ENCODE results near the gene METTL2A.
"Not testable (repeated sequence)": the region's sequence is repeated elsewhere in the genome, so short reads cannot be mapped to it uniquely, and the experiment has no call there.

The METTL2A gene, protein sequence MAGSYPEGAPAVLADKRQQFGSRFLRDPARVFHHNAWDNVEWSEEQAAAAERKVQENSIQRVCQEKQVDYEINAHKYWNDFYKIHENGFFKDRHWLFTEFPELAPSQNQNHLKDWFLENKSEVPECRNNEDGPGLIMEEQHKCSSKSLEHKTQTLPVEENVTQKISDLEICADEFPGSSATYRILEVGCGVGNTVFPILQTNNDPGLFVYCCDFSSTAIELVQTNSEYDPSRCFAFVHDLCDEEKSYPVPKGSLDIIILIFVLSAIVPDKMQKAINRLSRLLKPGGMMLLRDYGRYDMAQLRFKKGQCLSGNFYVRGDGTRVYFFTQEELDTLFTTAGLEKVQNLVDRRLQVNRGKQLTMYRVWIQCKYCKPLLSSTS

DNA sequence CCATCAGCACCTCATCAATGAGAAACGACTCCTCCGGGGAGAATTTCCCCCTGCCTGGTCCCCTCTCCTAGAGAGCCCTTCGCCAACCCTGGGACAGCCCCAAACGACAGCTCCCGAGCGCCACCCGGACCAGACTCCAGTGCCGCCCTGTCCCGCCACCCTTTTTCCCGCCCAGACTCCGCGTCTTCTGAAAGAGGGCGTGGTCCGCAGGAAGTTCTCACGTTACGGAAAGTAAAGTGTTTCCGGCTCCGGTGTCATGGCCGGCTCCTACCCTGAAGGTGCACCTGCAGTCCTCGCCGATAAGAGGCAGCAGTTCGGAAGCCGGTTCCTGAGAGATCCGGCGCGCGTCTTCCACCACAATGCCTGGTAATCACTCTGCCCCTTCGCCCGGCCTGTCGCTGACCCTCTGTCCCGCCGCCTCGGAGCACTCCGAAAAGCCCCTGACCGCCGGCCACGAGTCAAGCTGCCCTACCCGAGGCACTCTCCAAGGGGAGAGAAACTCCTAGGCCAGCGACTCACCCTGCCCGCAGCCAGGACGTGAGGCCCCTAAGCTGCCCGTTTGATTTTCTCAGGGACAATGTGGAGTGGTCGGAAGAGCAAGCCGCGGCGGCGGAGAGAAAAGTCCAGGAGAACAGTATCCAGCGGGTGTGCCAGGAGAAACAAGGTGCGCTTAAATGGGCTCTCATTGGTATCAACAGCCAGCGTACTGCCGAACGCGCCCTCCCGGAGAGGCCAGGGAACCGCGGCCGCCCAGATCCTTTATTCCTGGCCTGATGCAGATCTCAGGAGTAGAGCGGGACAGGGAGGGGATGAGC is at the start of gene METTL2A:
Gene METTL2A, plus strand, starts transcription at position 251 of the 815 bp plus-strand sequence. Its CDS starts 6 bp downstream, at position 257.
- not testable (repeated sequence) for H3K4me1 ChIP-seq (ENCODE audit: control insufficient read depth, insufficient read depth, low read length); H3K9me3 ChIP-seq (ENCODE audit: control insufficient read depth, low read length); H3K27me3 ChIP-seq (replicated peaks; ENCODE audit: control insufficient read depth, insufficient read depth, low read length)
- Histone ChIP-seq H3K36me3 (ENCODE audit: control insufficient read depth, insufficient read depth, low read length, severe bottlenecking) (peaks cover 11% of the 10 kb centered on the region), H3K4me3 (ENCODE audit: low read length) (peak within 1 kb of the TSS; percentile 90), H3K9ac (ENCODE audit: low read length) (peak within 1 kb of the TSS; percentile 82)
- DNase-seq (ENCODE audit: low read depth), result peak; percentile 93

DNA sequence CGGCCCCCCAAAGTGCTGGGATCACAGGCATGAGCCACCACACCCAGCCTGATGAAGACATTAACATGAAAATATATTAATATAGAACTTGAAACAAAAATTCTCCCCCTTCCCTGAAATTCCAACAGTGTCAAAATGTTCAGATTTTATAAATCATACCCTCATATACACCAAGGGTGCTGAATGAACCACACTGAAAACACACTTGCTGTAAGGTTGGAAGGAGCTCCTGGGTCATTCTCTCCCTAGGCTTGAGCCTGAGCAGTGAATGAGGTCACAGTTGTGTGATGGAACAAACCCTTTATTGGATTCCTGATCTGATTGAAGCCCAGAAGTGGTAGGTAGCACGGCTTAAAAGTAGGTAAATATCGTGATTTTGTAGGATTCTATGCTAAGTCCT is 43.4 kb upstream of the METTL2A start, which contains the start of gene EFCAB3:
Gene EFCAB3, plus strand, starts transcription at position 301 of the 400 bp plus-strand sequence. CDS start 2,427 bp downstream, outside the sequence.
- Histone ChIP-seq H3K9me3 (ENCODE audit: control insufficient read depth, low read length) (no peaks in the 10 kb centered on the region), H3K36me3 (ENCODE audit: control insufficient read depth, insufficient read depth, low read length, severe bottlenecking) (no peaks in the 10 kb centered on the region), H3K4me3 (ENCODE audit: low read length) (no peak within 1 kb of the TSS)

DNA sequence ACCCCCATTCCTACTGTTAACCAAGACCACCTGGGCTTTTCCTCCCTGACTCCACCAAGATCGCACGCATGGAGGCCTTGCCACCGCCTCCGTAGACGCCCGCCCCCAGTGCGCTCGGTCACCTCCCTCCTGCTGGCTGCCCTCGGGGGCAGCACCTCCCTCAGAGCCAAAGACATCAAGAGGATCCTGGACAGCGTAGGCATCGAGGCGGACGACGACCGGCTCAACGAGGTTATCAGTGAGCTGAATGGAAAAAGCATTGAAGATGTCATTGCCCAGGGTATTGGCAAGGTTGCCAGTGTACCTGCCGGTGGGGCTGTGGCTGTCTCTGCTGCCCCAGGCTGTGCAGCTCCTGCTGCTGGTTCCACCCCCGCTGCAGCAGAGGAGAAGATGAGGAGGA is 42.1 kb upstream of the METTL2A start:
- no peak overlapping the region for H3K9ac ChIP-seq (ENCODE audit: low read length)
- no peak overlapping the region for H3K4me3 ChIP-seq (ENCODE audit: low read length)
- no peaks in the 10 kb centered on the region for H3K9me3 ChIP-seq (ENCODE audit: control insufficient read depth, low read length)
- DNase-seq (ENCODE audit: low read depth), result no peak
- peaks cover 15% of the 10 kb centered on the region for H3K27me3 ChIP-seq (replicated peaks; ENCODE audit: control insufficient read depth, insufficient read depth, low read length)
- no peaks in the 10 kb centered on the region for H3K36me3 ChIP-seq (ENCODE audit: control insufficient read depth, insufficient read depth, low read length, severe bottlenecking)
- H3K4me1 ChIP-seq (ENCODE audit: control insufficient read depth, insufficient read depth, low read length), result no peaks in the 10 kb centered on the region

More for the DNA sequence above, 43.4 kb upstream of the METTL2A start, which contains the start of gene EFCAB3:
- Histone ChIP-seq H3K27me3 (replicated peaks; ENCODE audit: control insufficient read depth, insufficient read depth, low read length) (peaks cover 15% of the 10 kb centered on the region), H3K4me1 (ENCODE audit: control insufficient read depth, insufficient read depth, low read length) (no peaks in the 10 kb centered on the region), H3K9ac (ENCODE audit: low read length) (no peak within 1 kb of the TSS)
- no peak for DNase-seq (ENCODE audit: low read depth)

DNA sequence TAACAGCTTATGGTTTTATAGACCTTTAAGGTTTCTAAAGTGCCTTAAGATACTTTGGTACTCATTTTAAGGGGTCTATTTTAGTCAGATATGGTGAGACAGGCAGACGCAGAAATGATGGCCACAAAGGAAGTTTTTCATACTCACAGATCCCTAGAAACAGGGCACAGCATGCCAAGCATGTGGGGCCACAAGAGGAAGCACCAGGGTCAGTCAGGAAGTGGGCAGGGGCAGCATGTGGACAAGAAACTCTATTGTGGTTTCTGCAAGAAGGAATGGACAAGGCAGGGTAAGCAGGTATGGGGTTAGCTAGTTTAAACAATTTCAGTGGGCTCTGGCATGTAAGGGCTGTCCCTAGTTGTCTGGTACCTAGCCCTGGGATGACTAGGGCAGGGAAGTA is 34.8 kb upstream of the METTL2A start:
- no peak overlapping the region for H3K9ac ChIP-seq (ENCODE audit: low read length)
- H3K36me3 ChIP-seq (ENCODE audit: control insufficient read depth, insufficient read depth, low read length, severe bottlenecking), result no peaks in the 10 kb centered on the region
- H3K9me3 ChIP-seq (ENCODE audit: control insufficient read depth, low read length), result no peaks in the 10 kb centered on the region
- H3K27me3 ChIP-seq (replicated peaks; ENCODE audit: control insufficient read depth, insufficient read depth, low read length), result peaks cover 19% of the 10 kb centered on the region
- H3K4me1 ChIP-seq (ENCODE audit: control insufficient read depth, insufficient read depth, low read length), result no peaks in the 10 kb centered on the region
- no peak overlapping the region for H3K4me3 ChIP-seq (ENCODE audit: low read length)
- no peak for DNase-seq (ENCODE audit: low read depth)

DNA sequence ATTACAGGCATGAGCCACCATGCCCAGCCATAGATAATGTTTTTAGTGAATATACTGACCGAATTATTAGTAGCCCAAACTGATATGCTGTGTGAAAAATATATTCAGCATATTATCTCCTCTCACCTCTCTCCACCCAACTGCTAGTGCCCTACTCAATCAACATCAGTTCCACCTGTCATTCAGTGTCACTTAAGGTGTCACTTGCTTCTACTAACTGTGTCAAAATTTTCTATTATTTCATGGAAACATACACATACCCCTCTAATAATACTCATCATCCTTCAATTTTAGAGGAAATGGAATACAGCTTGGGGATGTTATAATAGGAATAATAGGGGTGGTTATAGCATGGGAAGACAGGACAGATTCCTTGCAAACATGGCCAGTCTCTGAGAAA is 30.8 kb upstream of the METTL2A start:
- Histone ChIP-seq H3K36me3 (ENCODE audit: control insufficient read depth, insufficient read depth, low read length, severe bottlenecking) (no peaks in the 10 kb centered on the region), H3K27me3 (replicated peaks; ENCODE audit: control insufficient read depth, insufficient read depth, low read length) (peaks cover 23% of the 10 kb centered on the region), H3K9me3 (ENCODE audit: control insufficient read depth, low read length) (no peaks in the 10 kb centered on the region), H3K4me3 (ENCODE audit: low read length) (no peak overlapping the region), H3K9ac (ENCODE audit: low read length) (no peak overlapping the region), H3K4me1 (ENCODE audit: control insufficient read depth, insufficient read depth, low read length) (no peaks in the 10 kb centered on the region)
- no peak for DNase-seq (ENCODE audit: low read depth)

DNA sequence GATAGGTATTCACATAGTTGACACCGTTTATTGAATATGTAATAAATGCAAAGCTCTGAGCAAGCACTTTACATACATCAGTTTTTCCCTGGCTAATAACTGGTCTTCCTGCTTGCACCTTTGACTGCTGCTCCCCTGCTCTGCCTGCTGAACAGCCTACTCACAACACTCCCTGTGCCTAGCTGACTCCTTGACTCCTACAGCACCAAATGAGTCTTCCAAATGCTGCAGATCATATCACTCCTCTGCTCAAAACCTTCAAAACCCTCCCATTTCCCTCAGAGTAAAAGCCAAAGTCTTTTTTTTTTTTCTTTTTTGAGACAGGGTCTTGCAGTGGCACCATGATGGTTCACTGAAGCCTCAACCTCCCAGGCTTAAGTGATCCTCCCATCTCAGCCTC is 24.8 kb upstream of the METTL2A start:
- H3K27me3 ChIP-seq (replicated peaks; ENCODE audit: control insufficient read depth, insufficient read depth, low read length), result peaks cover 12% of the 10 kb centered on the region
- H3K4me3 ChIP-seq (ENCODE audit: low read length), result no peak overlapping the region
- no peaks in the 10 kb centered on the region for H3K36me3 ChIP-seq (ENCODE audit: control insufficient read depth, insufficient read depth, low read length, severe bottlenecking)
- no peak for DNase-seq (ENCODE audit: low read depth)
- H3K9ac ChIP-seq (ENCODE audit: low read length), result no peak overlapping the region
- H3K4me1 ChIP-seq (ENCODE audit: control insufficient read depth, insufficient read depth, low read length), result no peaks in the 10 kb centered on the region
- no peaks in the 10 kb centered on the region for H3K9me3 ChIP-seq (ENCODE audit: control insufficient read depth, low read length)

DNA sequence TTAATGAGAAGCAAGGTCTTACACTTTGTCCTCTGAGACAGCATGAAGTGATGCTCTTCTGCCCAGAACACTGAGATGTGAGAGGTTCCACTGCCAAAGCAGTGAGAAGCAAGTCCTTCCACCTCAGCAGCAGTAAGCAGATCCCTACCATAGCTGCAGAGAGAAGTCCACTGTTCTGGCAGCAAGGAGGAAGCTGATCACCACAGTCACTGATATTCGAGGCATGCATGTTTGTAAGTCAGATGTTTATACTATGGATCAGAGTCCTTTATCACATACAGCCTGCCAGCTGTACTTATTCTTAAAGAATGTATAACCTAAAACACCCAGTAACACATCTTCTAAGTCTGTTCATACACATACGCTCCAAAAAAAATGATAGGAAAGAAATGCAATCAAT is 18.2 kb upstream of the METTL2A start:
- Histone ChIP-seq H3K9me3 (ENCODE audit: control insufficient read depth, low read length) (no peaks in the 10 kb centered on the region), H3K27me3 (replicated peaks; ENCODE audit: control insufficient read depth, insufficient read depth, low read length) (no peaks in the 10 kb centered on the region), H3K9ac (ENCODE audit: low read length) (no peak overlapping the region), H3K36me3 (ENCODE audit: control insufficient read depth, insufficient read depth, low read length, severe bottlenecking) (no peaks in the 10 kb centered on the region), H3K4me3 (ENCODE audit: low read length) (no peak overlapping the region), H3K4me1 (ENCODE audit: control insufficient read depth, insufficient read depth, low read length) (no peaks in the 10 kb centered on the region)
- DNase-seq (ENCODE audit: low read depth), result peak; percentile 16

DNA sequence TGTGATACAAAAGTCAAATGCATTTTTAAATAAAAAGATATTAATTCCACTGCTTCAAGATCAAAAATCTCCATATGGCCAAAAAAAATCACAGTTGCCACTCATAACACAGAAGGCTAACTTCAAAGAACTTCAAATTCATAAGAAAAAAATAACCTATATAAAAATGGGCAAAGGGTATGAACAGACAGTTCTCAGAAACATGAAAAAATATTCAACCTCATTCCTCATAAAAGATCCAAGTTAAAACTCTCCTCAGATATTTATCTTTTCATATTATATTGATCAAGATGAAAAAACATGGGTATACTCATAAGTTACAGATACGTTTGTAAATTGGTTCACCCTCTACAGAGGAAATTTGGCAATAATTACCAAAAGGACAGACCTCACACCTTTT is 10.6 kb upstream of the METTL2A start:
- DNase-seq (ENCODE audit: low read depth); H3K4me3 ChIP-seq (ENCODE audit: low read length); H3K27me3 ChIP-seq (replicated peaks; ENCODE audit: control insufficient read depth, insufficient read depth, low read length); H3K4me1 ChIP-seq (ENCODE audit: control insufficient read depth, insufficient read depth, low read length); H3K9me3 ChIP-seq (ENCODE audit: control insufficient read depth, low read length); H3K9ac ChIP-seq (ENCODE audit: low read length); H3K36me3 ChIP-seq (ENCODE audit: control insufficient read depth, insufficient read depth, low read length, severe bottlenecking): not testable (repeated sequence)

DNA sequence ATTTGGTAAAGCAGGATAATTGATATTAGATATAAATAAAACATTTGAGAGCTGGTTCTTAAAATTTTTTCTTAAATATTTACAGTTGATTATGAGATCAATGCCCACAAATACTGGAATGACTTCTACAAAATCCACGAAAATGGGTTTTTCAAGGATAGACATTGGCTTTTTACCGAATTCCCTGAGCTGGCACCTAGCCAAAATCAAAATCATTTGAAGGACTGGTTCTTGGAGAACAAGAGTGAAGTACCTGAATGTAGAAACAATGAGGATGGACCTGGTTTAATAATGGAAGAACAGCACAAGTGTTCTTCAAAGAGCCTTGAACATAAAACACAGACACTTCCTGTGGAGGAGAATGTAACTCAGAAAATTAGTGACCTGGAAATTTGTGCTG is 2.5 kb downstream of the METTL2A start:
- H3K4me1 ChIP-seq (ENCODE audit: control insufficient read depth, insufficient read depth, low read length); H3K27me3 ChIP-seq (replicated peaks; ENCODE audit: control insufficient read depth, insufficient read depth, low read length); H3K9ac ChIP-seq (ENCODE audit: low read length); H3K9me3 ChIP-seq (ENCODE audit: control insufficient read depth, low read length); DNase-seq (ENCODE audit: low read depth); H3K4me3 ChIP-seq (ENCODE audit: low read length): not testable (repeated sequence)
- H3K36me3 ChIP-seq (ENCODE audit: control insufficient read depth, insufficient read depth, low read length, severe bottlenecking), result peaks cover 16% of the 10 kb centered on the region

DNA sequence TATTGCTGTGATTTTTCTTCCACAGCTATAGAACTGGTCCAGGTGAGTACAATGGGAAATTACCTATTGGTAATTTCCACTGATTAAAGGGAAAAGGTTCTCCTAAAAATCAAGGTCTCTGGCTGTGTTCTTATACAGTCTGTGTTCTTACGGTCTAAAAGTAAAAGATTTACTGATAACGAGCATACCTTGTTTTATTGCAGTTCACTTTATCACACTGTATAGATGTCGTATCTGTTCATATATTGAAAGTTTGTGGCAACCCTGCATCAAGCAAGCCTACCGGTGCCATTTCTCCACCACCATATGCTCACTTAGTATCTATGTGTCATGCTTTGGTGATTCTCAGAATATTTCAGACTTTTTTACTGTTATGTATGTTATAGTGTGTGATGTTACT is 11.6 kb downstream of the METTL2A start:
- not testable (repeated sequence) for H3K36me3 ChIP-seq (ENCODE audit: control insufficient read depth, insufficient read depth, low read length, severe bottlenecking); H3K9me3 ChIP-seq (ENCODE audit: control insufficient read depth, low read length); H3K4me1 ChIP-seq (ENCODE audit: control insufficient read depth, insufficient read depth, low read length); H3K4me3 ChIP-seq (ENCODE audit: low read length); H3K27me3 ChIP-seq (replicated peaks; ENCODE audit: control insufficient read depth, insufficient read depth, low read length); H3K9ac ChIP-seq (ENCODE audit: low read length); DNase-seq (ENCODE audit: low read depth)

DNA sequence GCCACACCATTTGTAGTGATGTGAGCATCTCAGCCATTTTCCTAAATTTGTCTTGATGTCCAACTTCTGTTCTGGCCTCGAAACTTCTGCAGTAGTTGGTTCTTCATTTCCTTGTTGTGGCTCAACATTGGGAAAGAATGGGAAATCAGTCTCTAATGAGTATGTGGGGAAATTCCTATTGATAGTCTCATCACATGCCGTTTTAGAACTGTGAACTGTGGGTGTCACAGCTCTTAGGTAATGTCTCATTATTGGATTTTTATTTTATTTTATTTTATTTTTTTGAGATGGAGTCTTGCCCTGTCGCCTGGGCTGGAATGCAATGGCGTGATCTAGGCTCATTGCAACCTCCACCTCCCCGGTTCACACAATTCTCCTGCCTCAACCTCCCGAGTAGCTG is 17.5 kb downstream of the METTL2A start:
- H3K4me3 ChIP-seq (ENCODE audit: low read length); H3K9ac ChIP-seq (ENCODE audit: low read length); H3K4me1 ChIP-seq (ENCODE audit: control insufficient read depth, insufficient read depth, low read length); DNase-seq (ENCODE audit: low read depth); H3K27me3 ChIP-seq (replicated peaks; ENCODE audit: control insufficient read depth, insufficient read depth, low read length); H3K9me3 ChIP-seq (ENCODE audit: control insufficient read depth, low read length): not testable (repeated sequence)
- peaks cover 31% of the 10 kb centered on the region for H3K36me3 ChIP-seq (ENCODE audit: control insufficient read depth, insufficient read depth, low read length, severe bottlenecking)
